Stimulated activated CD4-positive, alpha-beta T cell treated with anti-CD3 and anti-CD28 coated beads, Interleukin-12 subunit alpha, Interleukin-12 subunit beta, amount 100 ng/mL, for 48 hours (primary cell): Measurements from ENCODE around the gene ZNF141.
"Not testable (repeated sequence)": the region's sequence is repeated elsewhere in the genome, so short reads cannot be mapped to it uniquely, and the experiment has no call there.

ENCODE experiments used
- DNase-seq, 3 donors: peaks; one replicate each; pipeline ENCODE4 v3.0.0-alpha.2; 2020; ENCODE audit warnings: low read depth in 2 of 3, low spot score in 1 of 3

The ZNF141 gene

DNA sequence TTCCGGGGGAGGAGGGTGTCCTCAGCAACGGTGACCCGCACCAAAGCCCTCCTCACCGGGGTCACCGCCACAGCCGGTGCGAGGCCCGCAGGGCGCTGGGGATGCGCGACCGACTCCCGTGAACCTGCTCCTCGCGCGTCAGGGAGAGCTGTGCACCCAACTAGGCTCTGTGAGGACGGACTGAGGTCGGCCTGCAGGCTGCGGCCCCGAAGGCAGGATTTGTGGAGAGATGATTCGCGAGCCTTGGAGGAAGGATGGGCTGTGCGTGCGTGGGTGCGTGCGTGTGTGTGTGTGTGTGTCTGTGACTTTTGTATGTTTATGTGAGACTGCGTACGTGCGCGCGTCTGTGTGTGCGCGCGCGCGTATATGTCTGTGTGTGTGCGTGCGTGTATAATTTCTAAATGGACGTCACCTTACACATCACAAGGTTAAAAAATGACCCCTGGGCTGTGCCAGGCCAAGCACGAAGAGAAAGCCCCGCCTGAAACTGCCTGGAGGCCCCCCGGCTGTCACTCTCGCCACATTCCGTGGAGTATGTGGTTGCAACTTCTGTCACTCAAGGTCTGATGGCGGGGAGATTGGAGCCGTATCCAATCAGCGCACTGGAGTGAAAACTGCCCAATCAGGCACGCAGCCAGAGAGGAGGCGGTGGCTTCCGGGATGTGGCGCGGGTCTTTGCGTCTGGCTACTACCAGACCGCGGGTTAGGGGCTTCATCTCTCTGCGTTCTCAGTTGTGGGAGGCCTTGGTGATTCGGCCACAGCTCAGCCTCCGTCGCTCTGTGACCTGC, at the start of gene ZNF141:
Gene ZNF141, plus strand, starts transcription at position 672 of the 789 bp plus-strand sequence. CDS start 170 bp downstream, outside the sequence.
- peak; percentile 84 to 89 (median 87) for DNase-seq

GRCh38 chr4:288891-289290, 48.7 kb upstream of the ZNF141 start:
- DNase-seq = no peak

GRCh38 chr4:294732-295131, 42.9 kb upstream of the ZNF141 start:
- DNase-seq = no peak

GRCh38 chr4:302381-302780, 35.2 kb upstream of the ZNF141 start:
- no peak for DNase-seq

- DNase-seq = not testable (repeated sequence)
Measured at GRCh38 chr4:304516-304915, 33.1 kb upstream of the ZNF141 start.

- no peak for DNase-seq
Measured at GRCh38 chr4:304969-305680, 32.5 kb upstream of the ZNF141 start, which contains the start of gene ZNF732. Gene ZNF732 (minus strand): TSS chr4:305474. CDS start chr4:305310, 164 bp downstream.

GRCh38 chr4:306551-306961, 31.1 kb upstream of the ZNF141 start:
- no peak for DNase-seq

- DNase-seq = no peak
Measured at GRCh38 chr4:309807-310206, 27.8 kb upstream of the ZNF141 start.

DNA sequence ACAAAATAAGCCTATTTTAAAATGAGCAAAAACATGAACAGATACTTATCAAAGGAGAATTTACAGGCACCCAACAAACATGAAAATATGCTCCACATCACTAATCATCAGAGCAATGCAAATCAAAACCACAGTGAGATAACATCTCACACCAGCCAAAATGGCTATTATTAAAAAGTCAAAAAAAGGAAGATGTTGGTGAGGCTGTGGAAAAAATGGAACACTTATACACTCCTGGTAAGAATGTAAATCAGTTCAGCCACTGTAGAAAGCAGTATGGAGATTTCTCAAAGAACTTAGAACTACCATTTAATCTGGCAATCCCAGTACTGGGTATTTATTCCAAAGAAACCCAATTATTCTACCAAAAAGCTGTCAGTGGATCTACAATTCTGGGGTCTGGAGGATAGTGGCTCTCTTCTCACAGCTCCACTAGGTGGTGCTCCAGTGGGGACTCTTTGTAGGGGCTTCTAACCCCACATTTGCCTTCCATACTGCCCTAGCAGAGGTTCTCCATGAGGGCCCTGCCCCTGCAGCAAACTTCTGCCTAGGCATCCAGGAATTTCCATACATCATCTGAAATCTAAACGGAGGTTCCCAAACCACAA, 23.2 kb upstream of the ZNF141 start:
- no peak for DNase-seq

- no peak for DNase-seq
Measured at GRCh38 chr4:328729-329128, 8.9 kb upstream of the ZNF141 start.

GRCh38 chr4:335515-335914, 2.1 kb upstream of the ZNF141 start:
- DNase-seq = no peak

GRCh38 chr4:336099-336892, 1.3 kb upstream of the ZNF141 start:
- no peak for DNase-seq

- DNase-seq = no peak
Measured at GRCh38 chr4:336893-337142, 796 bp upstream of the ZNF141 start.

DNA sequence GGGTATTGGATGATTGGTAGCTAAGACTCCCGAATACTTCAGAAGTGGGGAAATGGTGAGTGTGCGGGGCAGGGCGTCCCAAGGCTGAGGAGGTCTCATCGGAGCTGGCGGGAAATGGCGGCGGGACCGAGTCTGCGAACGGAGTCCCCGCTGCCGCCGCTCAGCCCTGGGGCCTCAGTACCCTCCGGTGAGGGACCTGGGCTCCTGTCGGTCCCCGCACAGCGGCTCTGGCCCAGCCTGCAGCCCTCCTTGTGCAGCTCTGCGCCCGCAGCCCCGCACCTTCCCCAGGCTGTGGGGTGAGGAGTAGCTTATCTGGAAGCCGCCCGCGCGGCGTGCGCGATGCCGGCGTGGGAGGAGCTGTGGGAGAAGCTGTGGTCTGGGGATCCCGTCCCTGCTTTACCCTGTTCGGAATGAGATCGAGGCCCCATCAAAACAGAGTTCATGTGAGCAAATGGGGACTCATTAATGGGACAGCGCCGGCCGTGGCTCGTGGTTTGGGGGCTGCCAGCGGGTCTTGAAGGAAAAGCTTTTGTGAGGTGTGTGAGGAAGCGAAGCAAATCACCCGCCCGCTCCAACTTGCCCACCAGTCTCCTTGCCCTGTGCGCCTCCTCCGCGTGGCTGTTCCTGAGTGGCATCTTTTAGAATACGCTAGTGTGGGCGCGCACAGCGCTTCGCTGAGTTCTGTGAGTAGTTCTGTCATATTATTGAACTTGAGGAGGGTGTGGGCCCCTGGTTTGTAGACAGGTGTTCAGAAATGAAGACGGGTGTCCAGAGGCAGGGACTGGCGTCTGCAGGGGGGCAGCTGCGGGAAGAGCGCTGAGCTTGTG, 531 bp downstream of the ZNF141 start:
- peak; percentile 39 to 41 (median 41) for DNase-seq

GRCh38 chr4:338759-339097, 1.1 kb downstream of the ZNF141 start:
- DNase-seq = no peak

GRCh38 chr4:340011-340410, 2.4 kb downstream of the ZNF141 start:
- DNase-seq = no peak

DNA sequence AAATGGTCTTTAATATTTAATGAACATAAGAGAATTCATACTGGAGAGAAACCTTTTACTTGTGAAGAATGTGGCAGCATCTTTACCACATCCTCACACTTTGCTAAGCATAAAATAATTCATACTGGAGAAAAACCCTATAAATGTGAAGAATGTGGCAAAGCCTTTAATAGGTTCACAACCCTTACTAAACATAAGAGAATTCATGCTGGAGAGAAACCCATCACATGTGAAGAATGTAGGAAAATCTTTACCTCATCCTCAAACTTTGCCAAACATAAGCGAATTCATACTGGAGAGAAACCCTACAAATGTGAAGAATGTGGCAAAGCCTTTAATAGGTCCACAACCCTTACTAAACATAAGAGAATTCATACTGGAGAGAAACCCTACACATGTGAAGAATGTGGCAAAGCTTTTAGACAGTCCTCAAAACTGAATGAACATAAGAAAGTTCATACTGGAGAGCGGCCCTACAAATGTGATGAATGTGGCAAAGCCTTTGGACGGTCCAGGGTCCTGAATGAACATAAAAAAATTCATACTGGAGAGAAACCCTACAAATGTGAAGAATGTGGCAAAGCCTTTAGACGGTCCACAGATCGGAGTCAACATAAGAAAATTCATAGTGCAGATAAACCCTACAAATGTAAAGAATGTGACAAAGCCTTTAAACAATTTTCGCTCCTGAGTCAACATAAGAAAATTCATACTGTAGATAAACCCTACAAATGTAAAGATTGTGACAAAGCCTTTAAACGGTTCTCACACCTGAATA, 35.6 kb downstream of the ZNF141 start:
- DNase-seq = no peak

- no peak for DNase-seq
Measured at GRCh38 chr4:374298-375160, 36.9 kb downstream of the ZNF141 start.
